IPS-15b (cell line): ENCODE data around the gene CENPS.
A peak's percentile ranks its signal among the peaks of the same experiment; 100 is the strongest.
"Not testable (repeated sequence)": the region's sequence is repeated elsewhere in the genome, so short reads cannot be mapped to it uniquely, and the experiment has no call there.

Experiments
- H3K27me3 ChIP-seq: one replicate; pipeline ENCODE4 v1.6.1; 2013; ENCODE audit warnings: low read length; ENCODE audit not compliant: control insufficient read depth, insufficient read depth
- H3K36me3 ChIP-seq: one replicate; pipeline ENCODE4 v1.6.1; 2013; ENCODE audit warnings: low read length; ENCODE audit not compliant: control insufficient read depth, insufficient read depth
- H3K4me1 ChIP-seq: one replicate; pipeline ENCODE4 v1.6.1; 2013; ENCODE audit warnings: mild to moderate bottlenecking, low read length; ENCODE audit not compliant: control insufficient read depth, insufficient read depth
- H3K4me3 ChIP-seq: one replicate; pipeline ENCODE4 v1.5.1; 2013; ENCODE audit warnings: low read depth, low read length
- H3K9ac ChIP-seq: one replicate; pipeline ENCODE4 v1.6.1; 2013; ENCODE audit warnings: low read depth, mild to moderate bottlenecking, low read length
- H3K9me3 ChIP-seq: one replicate; pipeline ENCODE4 v1.6.1; 2013; ENCODE audit warnings: mild to moderate bottlenecking, low read length; ENCODE audit not compliant: control insufficient read depth, insufficient read depth

CENPS gene

GRCh38 chr1:10424034-10424433, 6.2 kb upstream of the CENPS start:
- H3K9ac ChIP-seq, result no peak overlapping the region

GRCh38 chr1:10424651-10425050, 5.6 kb upstream of the CENPS start:
- Histone ChIP-seq H3K27me3 (no peaks in the 10 kb centered on the region), H3K4me1 (no peaks in the 10 kb centered on the region), H3K36me3 (peaks cover 5% of the 10 kb centered on the region), H3K9ac (no peak overlapping the region), H3K9me3 (no peaks in the 10 kb centered on the region), H3K4me3 (no peak overlapping the region)

More at GRCh38 chr1:10424034-10424433, 6.2 kb upstream of the CENPS start:
- H3K4me1 ChIP-seq, result no peaks in the 10 kb centered on the region
- no peak overlapping the region for H3K4me3 ChIP-seq
- H3K9me3 ChIP-seq, result no peaks in the 10 kb centered on the region
- H3K36me3 ChIP-seq, result peaks cover 11% of the 10 kb centered on the region
- no peaks in the 10 kb centered on the region for H3K27me3 ChIP-seq

- H3K9me3 ChIP-seq, result not testable (repeated sequence)
These were observed 4.3 kb upstream of the CENPS start for GRCh38 chr1:10425826-10426534.

GRCh38 chr1:10426535-10426848, 3.7 kb upstream of the CENPS start:
- not testable (repeated sequence) for H3K9me3 ChIP-seq, H3K27me3 ChIP-seq, H3K9ac ChIP-seq, H3K4me1 ChIP-seq, H3K36me3 ChIP-seq, H3K4me3 ChIP-seq

More at GRCh38 chr1:10425826-10426534, 4.3 kb upstream of the CENPS start:
- H3K4me1 ChIP-seq, H3K27me3 ChIP-seq, H3K9ac ChIP-seq, H3K36me3 ChIP-seq, H3K4me3 ChIP-seq: not testable (repeated sequence)

GRCh38 chr1:10428984-10429383, 1.2 kb upstream of the CENPS start:
- Histone ChIP-seq H3K4me1 (no peaks in the 10 kb centered on the region), H3K27me3 (no peaks in the 10 kb centered on the region), H3K9ac (no peak overlapping the region), H3K36me3 (no peaks in the 10 kb centered on the region), H3K4me3 (no peak overlapping the region), H3K9me3 (no peaks in the 10 kb centered on the region)

GRCh38 chr1:10429868-10430215, 391 bp upstream of the CENPS start:
- no peak overlapping the region for H3K9ac ChIP-seq
- H3K27me3 ChIP-seq, result no peaks in the 10 kb centered on the region
- H3K36me3 ChIP-seq, result no peaks in the 10 kb centered on the region
- H3K4me1 ChIP-seq, result no peaks in the 10 kb centered on the region
- H3K4me3 ChIP-seq, result peak overlapping the region; percentile 88
- H3K9me3 ChIP-seq, result no peaks in the 10 kb centered on the region

GRCh38 chr1:10431070-10431730, 967 bp downstream of the CENPS start:
- H3K9ac ChIP-seq, result peak overlapping the region; percentile 38
- no peaks in the 10 kb centered on the region for H3K27me3 ChIP-seq
- H3K36me3 ChIP-seq, result no peaks in the 10 kb centered on the region
- no peaks in the 10 kb centered on the region for H3K4me1 ChIP-seq
- peak overlapping the region; percentile 88 for H3K4me3 ChIP-seq
- H3K9me3 ChIP-seq, result no peaks in the 10 kb centered on the region

- H3K9me3 ChIP-seq, result no peaks in the 10 kb centered on the region
- no peaks in the 10 kb centered on the region for H3K36me3 ChIP-seq
- H3K4me3 ChIP-seq, result no peak overlapping the region
- H3K9ac ChIP-seq, result no peak overlapping the region
- H3K4me1 ChIP-seq, result no peaks in the 10 kb centered on the region
- no peaks in the 10 kb centered on the region for H3K27me3 ChIP-seq
These were observed 2.9 kb downstream of the CENPS start for GRCh38 chr1:10432910-10433700.

GRCh38 chr1:10433790-10434189, 3.6 kb downstream of the CENPS start:
- Histone ChIP-seq H3K36me3 (no peaks in the 10 kb centered on the region), H3K9me3 (no peaks in the 10 kb centered on the region), H3K27me3 (no peaks in the 10 kb centered on the region), H3K4me3 (no peak overlapping the region), H3K9ac (no peak overlapping the region), H3K4me1 (no peaks in the 10 kb centered on the region)

- Histone ChIP-seq H3K9me3 (no peaks in the 10 kb centered on the region), H3K4me1 (no peaks in the 10 kb centered on the region), H3K36me3 (no peaks in the 10 kb centered on the region), H3K4me3 (no peak overlapping the region), H3K9ac (no peak overlapping the region), H3K27me3 (no peaks in the 10 kb centered on the region)
These were observed 4.4 kb downstream of the CENPS start for GRCh38 chr1:10434590-10434989.

GRCh38 chr1:10437052-10437451, 6.8 kb downstream of the CENPS start:
- H3K9ac ChIP-seq, result no peak overlapping the region
- no peaks in the 10 kb centered on the region for H3K27me3 ChIP-seq
- H3K36me3 ChIP-seq, result no peaks in the 10 kb centered on the region
- H3K4me1 ChIP-seq, result no peaks in the 10 kb centered on the region
- H3K4me3 ChIP-seq, result no peak overlapping the region
- H3K9me3 ChIP-seq, result no peaks in the 10 kb centered on the region

GRCh38 chr1:10438677-10439163, 8.5 kb downstream of the CENPS start:
- Histone ChIP-seq H3K4me1 (no peaks in the 10 kb centered on the region), H3K27me3 (no peaks in the 10 kb centered on the region), H3K4me3 (no peak overlapping the region), H3K9ac (no peak overlapping the region), H3K9me3 (no peaks in the 10 kb centered on the region), H3K36me3 (no peaks in the 10 kb centered on the region)
